GM20431 (cell line): ENCODE results near the gene POLR3H.
"Not testable (repeated sequence)": the region's sequence is repeated elsewhere in the genome, so short reads cannot be mapped to it uniquely, and the experiment has no call there.

Experiments
- in situ Hi-C: fragments of 300-500 bp; cut with MseI, MboI; formaldehyde crosslinking; loops from one replicate; pipeline ENCODE4 v1.15.0; 2020; ENCODE audit warnings: low sequenced_read_pairs; ENCODE audit not compliant: unreplicated experiment

Gene POLR3H

GRCh38 chr22:41543854-41544670 lies at the start of gene POLR3H:
POLR3H (minus strand) TSS chr22:41544470; CDS start chr22:41544101, 369 bp downstream.
- in situ Hi-C loops, result no loop called here

DNA sequence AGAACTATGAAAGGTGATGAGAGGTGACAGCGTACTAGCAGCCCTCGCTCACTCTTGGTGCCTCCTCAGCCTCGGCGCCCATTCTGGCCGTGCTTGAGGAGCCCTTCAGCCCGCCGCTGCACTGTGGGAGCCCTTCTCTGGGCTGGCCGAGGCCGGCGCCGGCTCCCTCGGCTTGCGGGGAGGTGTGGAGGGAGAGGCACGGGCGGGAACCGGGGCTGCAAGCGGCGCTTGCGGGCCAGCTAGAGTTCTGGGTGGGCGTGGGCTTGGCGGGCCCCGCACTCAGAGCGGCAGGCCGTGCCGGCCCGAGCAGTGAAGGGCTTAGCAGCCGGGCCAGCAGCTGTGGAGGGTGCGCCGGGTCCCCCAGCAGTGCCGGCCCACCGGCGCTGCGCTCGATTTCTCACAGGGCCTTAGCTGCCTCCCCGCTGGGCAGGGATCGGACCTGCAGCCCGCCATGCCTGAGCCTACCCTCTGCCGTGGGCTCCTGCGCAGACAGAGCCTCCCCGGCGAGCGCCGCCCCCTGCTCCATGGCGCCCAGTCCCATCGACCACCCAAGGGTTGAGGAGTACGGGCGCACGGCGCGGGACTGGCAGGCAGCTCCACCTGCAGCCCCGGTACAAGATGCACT lies 49.2 kb upstream of the POLR3H start:
- in situ Hi-C loops, result not testable (repeated sequence)

DNA sequence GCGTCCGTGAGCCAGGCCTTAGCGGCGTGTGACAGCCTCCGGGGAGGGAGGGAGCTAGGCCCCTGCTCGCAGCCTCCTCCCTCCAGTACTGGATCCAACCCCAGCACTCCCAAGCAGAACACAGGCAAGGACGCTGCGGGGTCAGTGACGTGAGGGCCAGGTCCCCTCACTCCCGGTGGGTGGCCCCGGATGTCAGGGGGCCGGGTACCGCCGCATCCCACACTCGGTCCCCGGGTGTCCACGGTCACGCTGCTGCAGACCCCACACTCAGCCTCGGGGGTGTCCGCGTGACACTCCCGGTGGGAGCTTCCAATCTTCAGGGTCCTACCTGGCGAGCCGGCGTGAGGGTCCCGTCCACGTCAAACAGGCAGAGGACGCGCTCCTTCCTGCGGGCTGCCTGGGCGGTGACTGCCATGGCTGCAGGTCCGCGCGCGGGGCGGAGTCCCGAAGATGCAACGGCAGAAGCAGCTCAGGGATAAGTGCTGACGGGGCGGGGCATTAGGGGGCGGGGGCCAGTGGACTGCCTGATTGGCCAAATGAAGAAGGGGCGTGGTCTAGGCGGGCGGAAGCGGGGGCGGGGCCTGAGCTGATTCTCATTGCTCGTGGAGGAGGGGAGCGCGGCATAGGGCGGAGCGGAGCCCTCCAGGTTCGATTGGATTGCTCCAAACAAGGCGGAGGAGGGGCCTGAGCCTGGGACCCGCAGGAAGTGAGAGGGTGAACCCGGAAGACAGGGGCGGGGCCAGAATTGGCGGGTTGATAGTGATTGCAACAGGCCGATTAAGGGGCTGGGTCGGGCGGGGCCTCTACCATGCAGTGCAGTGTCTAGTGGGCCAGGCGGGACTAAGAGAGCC lies 45.3 kb upstream of the POLR3H start, which contains the start of gene PMM1:
TSS of gene PMM1 (minus strand) at position 450 of the 851 bp plus-strand sequence. CDS start at position 415, 35 bp downstream.
- in situ Hi-C loops, result no loop called here

DNA sequence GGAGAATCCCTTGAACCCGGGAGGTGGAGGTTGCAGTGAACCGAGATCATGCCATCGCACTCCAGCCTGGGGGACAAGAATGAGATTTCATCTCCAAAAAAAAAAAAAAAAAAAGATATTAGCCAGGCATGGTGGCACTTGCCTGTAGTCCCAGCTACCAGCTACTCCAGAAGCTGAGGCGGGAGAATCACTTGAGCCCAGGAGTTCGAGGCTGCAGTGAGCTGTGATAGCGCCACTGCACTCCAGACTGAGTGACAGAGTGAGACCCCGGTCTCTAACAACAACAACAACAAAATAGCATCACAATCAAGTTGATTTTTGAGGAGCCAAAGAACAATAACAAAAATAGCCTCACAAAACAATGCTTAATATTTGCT lies 43.1 kb upstream of the POLR3H start:
- in situ Hi-C loops, result no loop called here

DNA sequence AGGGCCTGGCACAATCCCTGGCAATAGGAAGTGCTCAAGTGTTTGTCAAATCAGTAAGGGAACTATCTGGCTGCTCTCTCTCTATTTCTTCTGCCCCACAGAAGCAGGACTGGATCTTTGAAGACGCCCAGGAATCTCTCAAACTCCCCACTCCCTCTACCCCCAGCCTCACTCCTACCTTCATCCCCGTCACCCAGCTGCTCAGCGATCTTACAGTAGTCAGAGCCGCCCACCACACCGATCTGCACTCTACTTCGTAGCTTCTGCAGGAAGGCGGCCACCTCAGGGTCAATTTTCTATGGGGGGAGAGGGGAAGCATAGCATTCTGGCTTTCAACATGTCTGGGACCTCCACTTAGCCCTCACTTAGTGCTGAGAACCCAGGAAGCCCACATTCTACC lies 41.6 kb upstream of the POLR3H start:
- in situ Hi-C loops, result no loop called here

- in situ Hi-C loops, result no loop called here
Observed at GRCh38 chr22:41584881-41585280, 40.6 kb upstream of the POLR3H start.

DNA sequence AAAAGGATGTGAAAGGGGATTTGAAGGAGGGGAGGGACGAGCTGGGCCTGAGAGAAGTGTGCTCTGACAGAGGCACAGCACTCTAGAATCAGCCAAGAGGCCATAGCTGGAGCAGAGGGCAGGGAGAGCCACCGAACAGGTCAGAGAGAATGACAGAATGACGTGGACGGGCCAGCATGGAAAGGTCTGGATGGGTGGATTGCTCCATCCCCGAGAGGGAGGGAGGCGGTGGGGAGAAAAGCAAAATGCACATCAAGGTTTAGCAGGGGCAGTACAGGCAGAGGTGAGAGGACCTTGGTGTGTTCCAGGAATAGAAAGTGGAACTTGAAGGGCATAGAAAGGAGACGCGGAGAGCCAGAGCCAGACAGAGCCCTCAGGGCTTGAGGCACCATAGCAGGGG lies 38.4 kb upstream of the POLR3H start:
- in situ Hi-C loops, result no loop called here

GRCh38 chr22:41579997-41580355 lies 35.7 kb upstream of the POLR3H start:
- in situ Hi-C loops, result no loop called here

GRCh38 chr22:41579297-41579996 lies 35.2 kb upstream of the POLR3H start:
- in situ Hi-C loops, result no loop called here

DNA sequence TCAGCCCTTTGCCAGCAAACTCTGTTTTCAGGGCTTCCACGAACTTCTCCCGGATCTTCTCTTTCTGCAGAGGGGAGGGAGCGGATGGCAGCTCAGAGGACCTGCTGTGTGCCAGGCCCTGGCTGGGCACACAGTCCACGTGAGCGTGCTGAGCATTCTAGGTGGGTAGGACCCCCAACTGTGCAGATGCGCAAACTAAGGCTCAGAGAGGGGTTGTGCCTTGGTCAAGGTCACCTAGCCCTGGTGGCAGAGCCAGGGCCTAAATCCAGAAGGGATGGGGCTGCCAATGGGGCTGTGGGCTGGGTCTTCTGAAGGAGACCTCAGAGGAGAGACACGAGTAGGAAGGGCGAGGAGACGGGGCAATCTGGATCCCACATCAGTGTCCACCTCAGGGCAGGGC lies 34.5 kb upstream of the POLR3H start:
- in situ Hi-C loops, result no loop called here

GRCh38 chr22:41578114-41578513 lies 33.8 kb upstream of the POLR3H start:
- in situ Hi-C loops, result no loop called here

GRCh38 chr22:41576877-41577276 lies 32.6 kb upstream of the POLR3H start:
- in situ Hi-C loops, result no loop called here

DNA sequence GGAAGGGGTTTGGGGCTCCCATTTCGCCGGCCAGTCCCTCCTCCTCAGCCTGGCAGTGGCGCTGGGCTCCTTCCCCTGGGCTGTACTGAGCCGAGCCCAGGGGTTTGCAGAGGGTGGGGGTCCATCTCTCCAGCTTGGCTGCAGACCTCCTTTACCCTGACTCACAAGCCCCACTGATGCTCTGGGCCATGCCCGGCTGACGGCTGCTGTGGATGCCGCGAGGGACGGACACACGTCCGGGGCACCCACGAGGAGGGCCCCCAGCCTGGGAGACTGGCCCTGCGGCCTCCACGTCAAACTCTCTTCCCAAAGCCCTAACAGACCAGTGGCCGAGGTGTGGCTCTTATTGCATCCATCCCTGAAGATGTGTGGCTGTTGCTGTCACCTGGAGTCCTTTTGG lies 31.3 kb upstream of the POLR3H start:
- in situ Hi-C loops, result no loop called here

- in situ Hi-C loops, result no loop called here
Observed at GRCh38 chr22:41574847-41575381, 30.6 kb upstream of the POLR3H start.

GRCh38 chr22:41573677-41574076 lies 29.4 kb upstream of the POLR3H start:
- in situ Hi-C loops, result no loop called here

GRCh38 chr22:41572305-41572704 lies 28.0 kb upstream of the POLR3H start:
- in situ Hi-C loops, result not testable (repeated sequence)

GRCh38 chr22:41571786-41572185 lies 27.5 kb upstream of the POLR3H start:
- in situ Hi-C loops, result no loop called here

GRCh38 chr22:41570221-41570620 lies 26.0 kb upstream of the POLR3H start:
- in situ Hi-C loops, result no loop called here

- in situ Hi-C loops, result no loop called here
Observed at GRCh38 chr22:41568811-41569210, 24.5 kb upstream of the POLR3H start.

- in situ Hi-C loops, result no loop called here
Observed at GRCh38 chr22:41567512-41567768, 23.2 kb upstream of the POLR3H start.
